ENCODE data around the gene PHEX. TPM values are rescaled to one million over a fixed set of nuclear protein-coding genes. Genes with fewer than 3 reads are reported as not detected.

PHEX gene
- total RNA-seq, 4 donors from 2014 or later = 0.05 TPM; not detected in 3

GRCh38 chrX:22193851-22194659 is 161.9 kb downstream of the PHEX start:
- ATAC-seq = no peak
- Histone ChIP-seq H3K27ac (no peak overlapping the region), H3K36me3 (no peaks in the 10 kb centered on the region), H3K4me1 (no peaks in the 10 kb centered on the region), H3K27me3 (no peaks in the 10 kb centered on the region), H3K4me3 (no peak overlapping the region), H3K9me3 (no peaks in the 10 kb centered on the region)
- no peak for TF ChIP-seq POLR2A (IDR thresholded peaks at IDR 0.05)
- TF ChIP-seq, protein P1, sequence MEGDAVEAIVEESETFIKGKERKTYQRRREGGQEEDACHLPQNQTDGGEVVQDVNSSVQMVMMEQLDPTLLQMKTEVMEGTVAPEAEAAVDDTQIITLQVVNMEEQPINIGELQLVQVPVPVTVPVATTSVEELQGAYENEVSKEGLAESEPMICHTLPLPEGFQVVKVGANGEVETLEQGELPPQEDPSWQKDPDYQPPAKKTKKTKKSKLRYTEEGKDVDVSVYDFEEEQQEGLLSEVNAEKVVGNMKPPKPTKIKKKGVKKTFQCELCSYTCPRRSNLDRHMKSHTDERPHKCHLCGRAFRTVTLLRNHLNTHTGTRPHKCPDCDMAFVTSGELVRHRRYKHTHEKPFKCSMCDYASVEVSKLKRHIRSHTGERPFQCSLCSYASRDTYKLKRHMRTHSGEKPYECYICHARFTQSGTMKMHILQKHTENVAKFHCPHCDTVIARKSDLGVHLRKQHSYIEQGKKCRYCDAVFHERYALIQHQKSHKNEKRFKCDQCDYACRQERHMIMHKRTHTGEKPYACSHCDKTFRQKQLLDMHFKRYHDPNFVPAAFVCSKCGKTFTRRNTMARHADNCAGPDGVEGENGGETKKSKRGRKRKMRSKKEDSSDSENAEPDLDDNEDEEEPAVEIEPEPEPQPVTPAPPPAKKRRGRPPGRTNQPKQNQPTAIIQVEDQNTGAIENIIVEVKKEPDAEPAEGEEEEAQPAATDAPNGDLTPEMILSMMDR (IDR thresholded peaks at IDR 0.05 in 4 of 5, conservative IDR thresholded peaks at IDR 0.05 in 1 of 5) = no peak
- in situ Hi-C loops (cut with MboI; ENCODE audit: low sequenced_read_pairs in 4 of 4) = loop anchor here in 2 of 4 donors (10.0 to 25.0 kb wide), 2 partner anchors 207 to 209 kb away; no protein-coding TSS in a partner anchor
- DNase-seq = no peak
- intact Hi-C loops (cut with DNase I; ENCODE audit: low total_unique reads) = loop anchor here (5.0 to 10.0 kb wide), 2 partner anchors 207 to 1669 kb away; no protein-coding TSS in a partner anchor

- in situ Hi-C loops (cut with MboI; ENCODE audit: low sequenced_read_pairs in 4 of 4) = loop anchor here in 2 of 4 donors (10.0 to 25.0 kb wide), 2 partner anchors 207 to 210 kb away; no protein-coding TSS in a partner anchor
- ATAC-seq = no peak
- no peaks in the 10 kb centered on the region for H3K9me3 ChIP-seq
- no peaks in the 10 kb centered on the region for H3K36me3 ChIP-seq
- no peaks in the 10 kb centered on the region for H3K4me1 ChIP-seq
- H3K27me3 ChIP-seq = no peaks in the 10 kb centered on the region
- TF ChIP-seq, protein P1 (IDR thresholded peaks at IDR 0.05 in 4 of 5, conservative IDR thresholded peaks at IDR 0.05 in 1 of 5) = no peak
- TF ChIP-seq POLR2A (IDR thresholded peaks at IDR 0.05) = no peak
- H3K4me3 ChIP-seq = no peak overlapping the region
- intact Hi-C loops (cut with DNase I; ENCODE audit: low total_unique reads) = loop anchor here (5.0 to 10.0 kb wide), 2 partner anchors 207 to 1670 kb away; no protein-coding TSS in a partner anchor
- no peak overlapping the region for H3K27ac ChIP-seq
- DNase-seq = no peak
Observed at GRCh38 chrX:22194660-22194945, 162.5 kb downstream of the PHEX start.

DNA sequence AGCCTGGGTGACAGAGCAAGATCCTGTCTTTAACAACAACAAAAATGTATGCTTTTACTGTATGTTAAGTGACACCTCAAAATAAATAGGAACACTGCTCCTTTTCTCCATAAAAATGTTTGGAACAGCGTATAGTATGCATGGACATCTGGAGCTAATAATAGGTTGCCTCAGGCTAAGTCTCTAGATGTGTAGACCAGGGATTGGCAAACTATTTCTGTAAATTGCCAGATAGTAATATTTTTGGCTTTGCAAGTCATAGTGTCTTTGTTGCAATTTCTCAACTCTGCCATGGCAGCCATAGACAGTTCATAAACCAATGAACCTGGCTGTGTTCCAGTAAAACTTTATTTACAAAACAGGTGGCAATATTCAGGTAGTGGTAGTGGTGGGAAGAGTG is 164.0 kb downstream of the PHEX start:
- Histone ChIP-seq H3K9me3 (no peaks in the 10 kb centered on the region), H3K27me3 (no peaks in the 10 kb centered on the region), H3K36me3 (no peaks in the 10 kb centered on the region), H3K4me3 (no peak overlapping the region), H3K27ac (no peak overlapping the region), H3K4me1 (no peaks in the 10 kb centered on the region)
- in situ Hi-C loops (cut with MboI; ENCODE audit: low sequenced_read_pairs in 4 of 4) = loop anchor here in 2 of 4 donors (10.0 to 25.0 kb wide), 2 partner anchors 209 to 211 kb away; no protein-coding TSS in a partner anchor
- TF ChIP-seq, protein P1 (IDR thresholded peaks at IDR 0.05 in 4 of 5, conservative IDR thresholded peaks at IDR 0.05 in 1 of 5) = no peak
- no peak for TF ChIP-seq POLR2A (IDR thresholded peaks at IDR 0.05)
- DNase-seq = no peak
- intact Hi-C loops (cut with DNase I; ENCODE audit: low total_unique reads) = loop anchor here (10.0 kb wide), 1 partner anchor 1671 kb away; no protein-coding TSS in a partner anchor
- no peak for ATAC-seq

GRCh38 chrX:22202251-22202650 is 170.1 kb downstream of the PHEX start:
- no peaks in the 10 kb centered on the region for H3K36me3 ChIP-seq
- ATAC-seq (no peak), DNase-seq (no peak)
- in situ Hi-C loops (cut with MboI; ENCODE audit: low sequenced_read_pairs in 4 of 4) (no loop called here), intact Hi-C loops (cut with DNase I; ENCODE audit: low total_unique reads) (no loop called here)
- H3K9me3 ChIP-seq = no peaks in the 10 kb centered on the region
- H3K4me1 ChIP-seq = no peaks in the 10 kb centered on the region
- H3K27ac ChIP-seq = no peak overlapping the region
- H3K4me3 ChIP-seq = no peak overlapping the region
- no peaks in the 10 kb centered on the region for H3K27me3 ChIP-seq
- TF ChIP-seq POLR2A (IDR thresholded peaks at IDR 0.05) = no peak
- TF ChIP-seq, protein P1 (IDR thresholded peaks at IDR 0.05 in 4 of 5, conservative IDR thresholded peaks at IDR 0.05 in 1 of 5) = no peak

All from gastrocnemius medialis (tissue), 4 donors.